ENCODE data around the gene DUSP22. TPM values are rescaled to one million over a fixed set of nuclear protein-coding genes. Genes with fewer than 3 reads are reported as not detected.

The DUSP22 gene
- total and polyA plus RNA-seq, 2 experiments from 2014 or later: 12.8 to 36.8 TPM

DNA sequence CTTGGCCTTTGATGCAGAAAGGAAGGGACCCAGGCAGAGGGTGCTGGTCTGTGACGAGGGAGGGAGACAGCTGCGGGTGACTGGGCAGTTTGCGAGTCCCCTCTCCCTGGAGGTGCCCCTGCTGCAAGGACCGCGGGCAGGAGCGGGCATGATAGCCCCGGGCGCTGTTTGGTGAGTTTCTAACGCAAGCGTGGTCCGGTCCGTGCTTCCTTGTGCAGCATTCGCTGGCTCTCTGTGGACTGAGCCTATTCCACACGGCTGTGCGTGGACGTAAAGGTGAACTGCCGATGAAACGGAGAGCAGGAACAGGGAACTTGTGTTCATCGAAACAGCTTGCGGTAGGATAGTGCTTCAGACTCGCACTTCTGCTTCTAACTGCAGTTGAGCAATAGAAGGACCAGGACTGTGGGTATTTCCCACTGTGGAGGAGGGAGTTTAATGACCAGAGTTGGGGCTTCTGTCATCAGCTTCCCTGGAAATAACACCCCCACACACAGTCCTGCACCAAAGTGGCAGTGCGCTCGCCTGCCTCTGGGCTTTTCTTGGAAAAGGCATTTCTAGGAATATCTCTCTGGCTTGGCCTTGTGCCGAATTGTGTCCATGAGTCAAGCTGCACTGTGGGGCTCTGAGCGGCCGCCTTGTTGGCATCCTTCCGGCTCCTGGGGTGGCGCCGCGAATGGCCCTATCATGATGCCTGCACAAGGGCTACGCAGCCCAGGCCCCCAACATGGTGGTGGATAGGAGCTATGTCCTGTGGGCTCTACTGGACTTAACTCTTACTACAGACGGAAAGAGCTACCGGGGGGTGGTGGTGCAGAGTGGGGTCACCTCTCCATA, 48.9 kb downstream of the DUSP22 start:
- Mint-ChIP-seq H3K4me1 (peaks cover 2% of the 10 kb centered on the region; the same call in 1 of the 3 replicates), H3K27me3 (ENCODE audit: insufficient read depth, low read depth, poor library complexity) (peaks cover 3% of the 10 kb centered on the region), H3K9me3 (peaks cover 95% of the 10 kb centered on the region), H3K4me3 (no peak overlapping the region), H3K27ac (no peak overlapping the region), H3K36me3 (ENCODE audit: low read depth) (peaks cover 20% of the 10 kb centered on the region)
- H3K27ac ChIP-seq (ENCODE audit: low read depth): no peak overlapping the region
- DNase-seq (ENCODE audit: low spot score): no peak
- H3K27me3 ChIP-seq (ENCODE audit: insufficient read depth): no peaks in the 10 kb centered on the region
- no peaks in the 10 kb centered on the region for H3K9me2 ChIP-seq (ENCODE audit: insufficient read depth)
- H4K20me1 ChIP-seq (replicated peaks; ENCODE audit: insufficient read depth): no peaks in the 10 kb centered on the region
- H3F3A ChIP-seq (replicated peaks; ENCODE audit: low read depth): no peaks in the 10 kb centered on the region
- TF ChIP-seq EZH2 (IDR thresholded peaks at IDR 0.05; ENCODE audit: low read depth, unreplicated experiment) (no peak), ZNF462 (CRISPR knock-in tag; IDR thresholded peaks at IDR 0.05) (no peak), EZH2phosphoT487 (IDR thresholded peaks at IDR 0.05; ENCODE audit: unreplicated experiment) (no peak), ZNF331 (CRISPR knock-in tag; IDR thresholded peaks at IDR 0.05; ENCODE audit: low read depth) (no peak), CREB1 (CRISPR knock-in tag; IDR thresholded peaks at IDR 0.05; ENCODE audit: low read depth) (no peak), CTCF (conservative IDR thresholded peaks at IDR 0.05; ENCODE audit: low read depth in 2 of 2) (no peak), STAT1 (IDR thresholded peaks at IDR 0.05; ENCODE audit: unreplicated experiment) (no peak), POLR2AphosphoS5 (IDR thresholded peaks at IDR 0.05; ENCODE audit: low read depth) (no peak), JUNB (IDR thresholded peaks at IDR 0.05; ENCODE audit: unreplicated experiment) (no peak), NANOG (IDR thresholded peaks at IDR 0.05; ENCODE audit: borderline replicate concordance) (no peak), ZNF114 (CRISPR knock-in tag; IDR thresholded peaks at IDR 0.05) (no peak)
- TF ChIP-seq, protein P1, sequence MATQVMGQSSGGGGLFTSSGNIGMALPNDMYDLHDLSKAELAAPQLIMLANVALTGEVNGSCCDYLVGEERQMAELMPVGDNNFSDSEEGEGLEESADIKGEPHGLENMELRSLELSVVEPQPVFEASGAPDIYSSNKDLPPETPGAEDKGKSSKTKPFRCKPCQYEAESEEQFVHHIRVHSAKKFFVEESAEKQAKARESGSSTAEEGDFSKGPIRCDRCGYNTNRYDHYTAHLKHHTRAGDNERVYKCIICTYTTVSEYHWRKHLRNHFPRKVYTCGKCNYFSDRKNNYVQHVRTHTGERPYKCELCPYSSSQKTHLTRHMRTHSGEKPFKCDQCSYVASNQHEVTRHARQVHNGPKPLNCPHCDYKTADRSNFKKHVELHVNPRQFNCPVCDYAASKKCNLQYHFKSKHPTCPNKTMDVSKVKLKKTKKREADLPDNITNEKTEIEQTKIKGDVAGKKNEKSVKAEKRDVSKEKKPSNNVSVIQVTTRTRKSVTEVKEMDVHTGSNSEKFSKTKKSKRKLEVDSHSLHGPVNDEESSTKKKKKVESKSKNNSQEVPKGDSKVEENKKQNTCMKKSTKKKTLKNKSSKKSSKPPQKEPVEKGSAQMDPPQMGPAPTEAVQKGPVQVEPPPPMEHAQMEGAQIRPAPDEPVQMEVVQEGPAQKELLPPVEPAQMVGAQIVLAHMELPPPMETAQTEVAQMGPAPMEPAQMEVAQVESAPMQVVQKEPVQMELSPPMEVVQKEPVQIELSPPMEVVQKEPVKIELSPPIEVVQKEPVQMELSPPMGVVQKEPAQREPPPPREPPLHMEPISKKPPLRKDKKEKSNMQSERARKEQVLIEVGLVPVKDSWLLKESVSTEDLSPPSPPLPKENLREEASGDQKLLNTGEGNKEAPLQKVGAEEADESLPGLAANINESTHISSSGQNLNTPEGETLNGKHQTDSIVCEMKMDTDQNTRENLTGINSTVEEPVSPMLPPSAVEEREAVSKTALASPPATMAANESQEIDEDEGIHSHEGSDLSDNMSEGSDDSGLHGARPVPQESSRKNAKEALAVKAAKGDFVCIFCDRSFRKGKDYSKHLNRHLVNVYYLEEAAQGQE (IDR thresholded peaks at IDR 0.05; ENCODE audit: unreplicated experiment): no peak
- TF ChIP-seq, protein P2, sequence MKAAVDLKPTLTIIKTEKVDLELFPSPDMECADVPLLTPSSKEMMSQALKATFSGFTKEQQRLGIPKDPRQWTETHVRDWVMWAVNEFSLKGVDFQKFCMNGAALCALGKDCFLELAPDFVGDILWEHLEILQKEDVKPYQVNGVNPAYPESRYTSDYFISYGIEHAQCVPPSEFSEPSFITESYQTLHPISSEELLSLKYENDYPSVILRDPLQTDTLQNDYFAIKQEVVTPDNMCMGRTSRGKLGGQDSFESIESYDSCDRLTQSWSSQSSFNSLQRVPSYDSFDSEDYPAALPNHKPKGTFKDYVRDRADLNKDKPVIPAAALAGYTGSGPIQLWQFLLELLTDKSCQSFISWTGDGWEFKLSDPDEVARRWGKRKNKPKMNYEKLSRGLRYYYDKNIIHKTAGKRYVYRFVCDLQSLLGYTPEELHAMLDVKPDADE (IDR thresholded peaks at IDR 0.05): no peak
- H3K4me3 ChIP-seq: no peak overlapping the region
- H3K36me3 ChIP-seq (ENCODE audit: insufficient read depth): peaks cover 8% of the 10 kb centered on the region
- H2AFZ ChIP-seq: no peak overlapping the region
- no peak overlapping the region for H3K4me2 ChIP-seq
- no peaks in the 10 kb centered on the region for H3K79me2 ChIP-seq (replicated peaks; ENCODE audit: insufficient read depth)
- H3K4me1 ChIP-seq (ENCODE audit: insufficient read depth): no peaks in the 10 kb centered on the region
- ATAC-seq: no peak
